HEK293T (cell line): ENCODE measurements around the gene PGA4.

ENCODE experiments used
- ELF4 ChIP-seq: fragments of 450-650 bp; IDR thresholded peaks from 2 replicates; pipeline ENCODE4 v1.6.1; 2017; ENCODE audit warnings: antibody characterized with exemption
- FOXK2 ChIP-seq: fragments of 450-650 bp; IDR thresholded peaks from 2 replicates; pipeline ENCODE4 v1.6.1; 2016; ENCODE audit warnings: mild to moderate bottlenecking
- SP1 ChIP-seq: fragments of 450-650 bp; IDR thresholded peaks from 2 replicates; pipeline ENCODE4 v1.6.1; 2017

- no peak for TF ChIP-seq SP1
- no peak for TF ChIP-seq ELF4
- TF ChIP-seq FOXK2 = no peak
These were observed 26.4 kb upstream of the PGA4 start for GRCh38 chr11:61195719-61196118.
